GM12801 (cell line): ENCODE data around the gene CHIA.

Experiments used
- CTCF ChIP-seq: IDR thresholded peaks from one replicate; pipeline ENCODE4 v1.5.1; 2011; ENCODE audit warnings: control low read depth; ENCODE audit not compliant: insufficient read length; ENCODE audit errors: extremely low read depth

The CHIA gene

GRCh38 chr1:111320066-111320879, 29.6 kb downstream of the CHIA start:
- TF ChIP-seq CTCF, result no peak

DNA sequence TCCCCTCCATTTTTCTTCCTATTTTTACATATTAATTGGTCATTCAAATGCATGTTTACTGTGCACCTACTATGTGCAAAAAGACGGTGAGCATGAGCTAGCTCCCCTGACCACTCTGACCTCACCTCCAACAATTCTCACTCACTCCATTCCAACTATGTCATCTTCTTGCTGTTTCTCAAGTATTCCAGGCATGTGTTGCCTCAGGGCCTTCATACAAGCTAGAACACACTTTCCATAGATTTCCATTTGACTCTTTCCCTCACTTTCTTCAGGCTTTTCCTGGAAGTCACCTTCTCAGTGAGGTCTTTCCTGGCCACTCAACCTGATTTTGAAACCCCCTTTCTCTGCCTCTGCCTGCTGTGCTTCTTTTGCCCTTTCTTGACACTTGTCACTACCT, 32.6 kb downstream of the CHIA start:
- no peak for TF ChIP-seq CTCF

GRCh38 chr1:111332190-111332589, 41.5 kb downstream of the CHIA start:
- TF ChIP-seq CTCF, result no peak

- no peak for TF ChIP-seq CTCF
Measured at GRCh38 chr1:111334169-111334568, 43.5 kb downstream of the CHIA start.

DNA sequence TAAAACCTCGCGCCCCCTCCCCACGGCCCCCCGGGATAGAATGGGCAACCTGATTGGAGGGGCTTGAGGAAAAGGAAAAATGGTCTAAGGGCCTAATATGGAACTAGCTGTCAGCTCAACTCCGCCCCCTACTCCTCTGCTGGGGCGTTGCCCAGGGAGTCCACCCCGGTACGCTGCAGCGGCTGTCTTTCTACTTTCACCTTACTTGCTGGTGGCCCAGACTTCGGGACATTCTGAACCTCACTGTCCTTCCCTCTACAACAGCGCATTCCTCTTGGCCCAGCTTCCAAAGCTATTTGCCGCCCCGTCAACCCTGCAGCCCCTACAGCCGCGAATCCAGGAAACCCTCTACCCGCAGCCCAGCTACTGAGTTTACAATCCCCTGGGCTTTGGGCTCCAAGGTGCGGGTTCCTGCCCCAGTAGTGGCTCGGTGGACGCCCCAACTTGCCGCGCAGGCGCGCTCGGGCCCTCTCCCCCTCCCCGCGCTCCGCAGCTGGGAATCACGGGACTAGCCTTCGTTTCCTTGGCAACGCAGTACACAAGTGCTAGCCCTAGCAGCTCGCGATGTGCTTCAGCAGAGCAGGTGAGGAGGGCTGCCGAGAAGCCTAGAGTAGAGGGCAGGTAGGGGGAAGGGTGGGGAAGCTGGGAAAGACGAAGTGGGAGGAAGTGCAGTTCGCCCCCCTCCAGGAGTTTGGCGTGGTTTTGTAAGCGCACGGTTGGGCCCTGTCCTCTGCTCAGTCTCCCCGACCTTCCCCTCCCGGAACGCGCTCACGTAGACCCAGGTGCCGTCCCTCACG, 55.6 kb downstream of the CHIA start:
- TF ChIP-seq CTCF, result no peak

- no peak for TF ChIP-seq CTCF
Measured at GRCh38 chr1:111347026-111347425, 56.4 kb downstream of the CHIA start.

- TF ChIP-seq CTCF, result no peak
Measured at GRCh38 chr1:111351700-111352099, 61.0 kb downstream of the CHIA start.
